ENCODE data around the gene JPH4.

DNA sequence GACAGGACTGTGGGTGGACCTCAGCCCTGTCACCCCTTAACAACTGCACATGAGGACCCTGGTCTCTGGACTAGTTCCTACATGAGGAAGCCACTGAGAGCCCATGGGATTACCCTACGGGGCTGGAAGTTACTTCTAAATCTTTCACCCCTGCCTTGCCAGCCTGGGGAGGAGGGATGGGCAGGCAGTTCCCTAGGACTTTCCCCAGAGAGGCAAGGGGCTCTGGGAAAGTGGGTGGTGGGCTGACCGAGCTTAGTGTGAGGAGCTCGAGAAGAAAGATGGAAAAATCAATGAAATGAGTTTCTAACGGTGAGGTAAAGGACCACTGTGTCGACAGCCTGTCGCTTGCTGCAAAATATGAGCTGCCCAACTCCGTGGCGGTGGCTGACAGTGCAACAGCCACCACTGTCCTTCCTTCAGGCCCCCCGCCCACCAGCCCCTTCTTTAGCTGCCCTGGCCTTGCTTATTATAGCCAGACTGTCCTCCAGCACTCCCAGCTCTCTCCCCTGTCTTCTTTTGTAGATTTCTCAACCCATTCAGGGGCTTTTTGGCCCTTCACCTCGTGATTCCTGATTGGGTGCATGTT, 32.0 kb downstream of the JPH4 start:
- TF ChIP-seq TAF1 (IDR thresholded peaks at IDR 0.05; ENCODE audit: borderline replicate concordance, low read depth, low read length) (no peak), EZH2phosphoT487 (IDR thresholded peaks at IDR 0.05; ENCODE audit: borderline replicate concordance, low read depth) (no peak), EP300 (IDR thresholded peaks at IDR 0.05; ENCODE audit: borderline replicate concordance in 1 of 2, low read depth in 1 of 2, low read length in 1 of 2) (no peak), RAD21 (IDR thresholded peaks at IDR 0.05; ENCODE audit: low read length) (no peak), GABPA (IDR thresholded peaks at IDR 0.05; ENCODE audit: low read depth) (no peak), RCOR1 (IDR thresholded peaks at IDR 0.05; ENCODE audit: low read length) (no peak), FOXM1 (IDR thresholded peaks at IDR 0.05; ENCODE audit: low read depth) (no peak), JUND (IDR thresholded peaks at IDR 0.05) (no peak), POLR2AphosphoS5 (IDR thresholded peaks at IDR 0.05; ENCODE audit: low read depth, low read length) (no peak), RFX5 (IDR thresholded peaks at IDR 0.05; ENCODE audit: low read length) (no peak)
- TF ChIP-seq, protein P1, sequence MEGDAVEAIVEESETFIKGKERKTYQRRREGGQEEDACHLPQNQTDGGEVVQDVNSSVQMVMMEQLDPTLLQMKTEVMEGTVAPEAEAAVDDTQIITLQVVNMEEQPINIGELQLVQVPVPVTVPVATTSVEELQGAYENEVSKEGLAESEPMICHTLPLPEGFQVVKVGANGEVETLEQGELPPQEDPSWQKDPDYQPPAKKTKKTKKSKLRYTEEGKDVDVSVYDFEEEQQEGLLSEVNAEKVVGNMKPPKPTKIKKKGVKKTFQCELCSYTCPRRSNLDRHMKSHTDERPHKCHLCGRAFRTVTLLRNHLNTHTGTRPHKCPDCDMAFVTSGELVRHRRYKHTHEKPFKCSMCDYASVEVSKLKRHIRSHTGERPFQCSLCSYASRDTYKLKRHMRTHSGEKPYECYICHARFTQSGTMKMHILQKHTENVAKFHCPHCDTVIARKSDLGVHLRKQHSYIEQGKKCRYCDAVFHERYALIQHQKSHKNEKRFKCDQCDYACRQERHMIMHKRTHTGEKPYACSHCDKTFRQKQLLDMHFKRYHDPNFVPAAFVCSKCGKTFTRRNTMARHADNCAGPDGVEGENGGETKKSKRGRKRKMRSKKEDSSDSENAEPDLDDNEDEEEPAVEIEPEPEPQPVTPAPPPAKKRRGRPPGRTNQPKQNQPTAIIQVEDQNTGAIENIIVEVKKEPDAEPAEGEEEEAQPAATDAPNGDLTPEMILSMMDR (IDR thresholded peaks at IDR 0.05): no peak
- TF ChIP-seq, protein P2, sequence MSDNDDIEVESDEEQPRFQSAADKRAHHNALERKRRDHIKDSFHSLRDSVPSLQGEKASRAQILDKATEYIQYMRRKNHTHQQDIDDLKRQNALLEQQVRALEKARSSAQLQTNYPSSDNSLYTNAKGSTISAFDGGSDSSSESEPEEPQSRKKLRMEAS (IDR thresholded peaks at IDR 0.05; ENCODE audit: low read depth): no peak
- TF ChIP-seq, protein P3, sequence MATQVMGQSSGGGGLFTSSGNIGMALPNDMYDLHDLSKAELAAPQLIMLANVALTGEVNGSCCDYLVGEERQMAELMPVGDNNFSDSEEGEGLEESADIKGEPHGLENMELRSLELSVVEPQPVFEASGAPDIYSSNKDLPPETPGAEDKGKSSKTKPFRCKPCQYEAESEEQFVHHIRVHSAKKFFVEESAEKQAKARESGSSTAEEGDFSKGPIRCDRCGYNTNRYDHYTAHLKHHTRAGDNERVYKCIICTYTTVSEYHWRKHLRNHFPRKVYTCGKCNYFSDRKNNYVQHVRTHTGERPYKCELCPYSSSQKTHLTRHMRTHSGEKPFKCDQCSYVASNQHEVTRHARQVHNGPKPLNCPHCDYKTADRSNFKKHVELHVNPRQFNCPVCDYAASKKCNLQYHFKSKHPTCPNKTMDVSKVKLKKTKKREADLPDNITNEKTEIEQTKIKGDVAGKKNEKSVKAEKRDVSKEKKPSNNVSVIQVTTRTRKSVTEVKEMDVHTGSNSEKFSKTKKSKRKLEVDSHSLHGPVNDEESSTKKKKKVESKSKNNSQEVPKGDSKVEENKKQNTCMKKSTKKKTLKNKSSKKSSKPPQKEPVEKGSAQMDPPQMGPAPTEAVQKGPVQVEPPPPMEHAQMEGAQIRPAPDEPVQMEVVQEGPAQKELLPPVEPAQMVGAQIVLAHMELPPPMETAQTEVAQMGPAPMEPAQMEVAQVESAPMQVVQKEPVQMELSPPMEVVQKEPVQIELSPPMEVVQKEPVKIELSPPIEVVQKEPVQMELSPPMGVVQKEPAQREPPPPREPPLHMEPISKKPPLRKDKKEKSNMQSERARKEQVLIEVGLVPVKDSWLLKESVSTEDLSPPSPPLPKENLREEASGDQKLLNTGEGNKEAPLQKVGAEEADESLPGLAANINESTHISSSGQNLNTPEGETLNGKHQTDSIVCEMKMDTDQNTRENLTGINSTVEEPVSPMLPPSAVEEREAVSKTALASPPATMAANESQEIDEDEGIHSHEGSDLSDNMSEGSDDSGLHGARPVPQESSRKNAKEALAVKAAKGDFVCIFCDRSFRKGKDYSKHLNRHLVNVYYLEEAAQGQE (IDR thresholded peaks at IDR 0.05; ENCODE audit: low read depth, low read length): no peak
- TF ChIP-seq, protein P4, sequence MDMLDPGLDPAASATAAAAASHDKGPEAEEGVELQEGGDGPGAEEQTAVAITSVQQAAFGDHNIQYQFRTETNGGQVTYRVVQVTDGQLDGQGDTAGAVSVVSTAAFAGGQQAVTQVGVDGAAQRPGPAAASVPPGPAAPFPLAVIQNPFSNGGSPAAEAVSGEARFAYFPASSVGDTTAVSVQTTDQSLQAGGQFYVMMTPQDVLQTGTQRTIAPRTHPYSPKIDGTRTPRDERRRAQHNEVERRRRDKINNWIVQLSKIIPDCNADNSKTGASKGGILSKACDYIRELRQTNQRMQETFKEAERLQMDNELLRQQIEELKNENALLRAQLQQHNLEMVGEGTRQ (IDR thresholded peaks at IDR 0.05; ENCODE audit: borderline replicate concordance, low read depth, low read length): no peak
